GM12878 (cell line): Measurements from ENCODE around the gene TDO2. TPM values are rescaled to one million over a fixed set of nuclear protein-coding genes. Genes with fewer than 3 reads are reported as not detected.

Experiments
- ATAC-seq: fragments of 200-7000 bp; cut with Tn5 transposase; 3 replicates; pipeline ENCODE4 v1.9.1; 2020; ENCODE audit warnings: mild to moderate bottlenecking, moderate library complexity
- BruUV-seq: library from RNA; stranded (reverse); fragments of 400-500 nt; replicated peaks from 2 replicates; lab custom pipeline; 2021; lab: Mats Ljungman, UMichigan
- CTCF ChIA-PET: fragments of 300-600 bp; sonication (Branson Sonifier 250); formaldehyde crosslinking; extraction: SDS; loops from one replicate; lab custom pipeline; 2021; ENCODE audit warnings: inconsistent platforms; lab: Yijun Ruan, JAX
- POLR2A ChIA-PET: fragments of 350-600 bp; formaldehyde crosslinking; extraction: SDS; loops from one replicate; lab custom pipeline; 2021; ENCODE audit warnings: inconsistent platforms; lab: Charles Lee
- RAD21 ChIA-PET: fragments of 300-600 bp; sonication (Branson Sonifier 250); formaldehyde crosslinking; loops from one replicate; lab custom pipeline; 2023; ENCODE audit warnings: antibody characterized with exemption; ENCODE audit not compliant: unreplicated experiment; lab: Charles Lee
- SMC1A ChIA-PET: fragments of 300-600 bp; sonication (Branson Sonifier 250); formaldehyde crosslinking; loops from one replicate; lab custom pipeline; 2023; ENCODE audit not compliant: unreplicated experiment, uncharacterized antibody; lab: Charles Lee
- DNase-seq: peaks from one replicate; pipeline ENCODE4 v3.0.0-alpha.2; 2011; ENCODE audit warnings: low read depth, low spot score
- FAIRE-seq: peaks from 3 replicates; lab custom pipeline; 2011; peaks lifted over from hg19 to GRCh38; lab: Jason Lieb, UNC
- H2AFZ ChIP-seq: 2 replicates; pipeline ENCODE4 v1.6.0; 2011; ENCODE audit warnings: low read depth, low read length, control low read depth; ENCODE audit not compliant: control insufficient read depth
- H3K27ac ChIP-seq: 2 replicates; pipeline ENCODE4 v1.5.1; 2011; ENCODE audit warnings: control low read depth; ENCODE audit not compliant: control insufficient read depth, insufficient read depth
- H3K27me3 ChIP-seq, 2 experiments: replicated peaks in 1 of 2; 2 replicates each; pipeline versions ENCODE4 v1.6.0 to v1.6.1; 2011; ENCODE audit warnings: low read length in 1 of 2; ENCODE audit not compliant: control insufficient read depth in 2 of 2, insufficient read depth in 2 of 2
- H3K36me3 ChIP-seq, 2 experiments: 2 replicates each; pipeline ENCODE4 v1.5.1; 2011; ENCODE audit warnings: low read length in 1 of 2; ENCODE audit not compliant: control insufficient read depth in 2 of 2, insufficient read depth in 2 of 2
- H3K4me1 ChIP-seq: 2 replicates; pipeline ENCODE4 v1.6.1; 2011; ENCODE audit warnings: mild to moderate bottlenecking, low read length, moderate library complexity, mixed read lengths; ENCODE audit not compliant: control insufficient read depth, insufficient read depth
- H3K4me2 ChIP-seq: 2 replicates; pipeline ENCODE4 v1.6.0; 2011; ENCODE audit warnings: control low read depth; ENCODE audit not compliant: control insufficient read depth, insufficient read depth
- H3K4me3 ChIP-seq: fragments of 200-600 bp; sonication (generic); 2 replicates; pipeline ENCODE4 v1.5.1; 2016
- H3K79me2 ChIP-seq: 2 replicates; pipeline ENCODE4 v1.6.0; 2011; ENCODE audit warnings: low read length; ENCODE audit not compliant: control insufficient read depth, insufficient read depth
- H3K9ac ChIP-seq: 2 replicates; pipeline ENCODE4 v1.8.0; 2011; ENCODE audit warnings: low read length, control low read depth, mixed read lengths; ENCODE audit not compliant: control insufficient read depth, insufficient read depth
- H3K9me3 ChIP-seq: replicated peaks from 3 replicates; pipeline ENCODE4 v1.5.1; 2011; ENCODE audit warnings: mild to moderate bottlenecking, low read length; ENCODE audit not compliant: control insufficient read depth, insufficient read depth
- H4K20me1 ChIP-seq: 2 replicates; pipeline ENCODE4 v1.6.0; 2011; ENCODE audit not compliant: control insufficient read depth, insufficient read depth
- CBFB ChIP-seq: IDR thresholded peaks from 2 replicates; pipeline ENCODE4 v1.6.1; 2016; ENCODE audit warnings: antibody characterized with exemption, low read depth
- GATAD2B ChIP-seq: fragments of 450-650 bp; conservative IDR thresholded peaks from 2 replicates; pipeline ENCODE4 v1.6.1; 2017; ENCODE audit warnings: low read depth, mild to moderate bottlenecking, moderate library complexity
- LARP7 ChIP-seq: fragments of 450-650 bp; IDR thresholded peaks from 2 replicates; pipeline ENCODE4 v1.6.1; 2017; ENCODE audit warnings: mild to moderate bottlenecking
- NR2C1 ChIP-seq: fragments of 450-650 bp; IDR thresholded peaks from 2 replicates; pipeline ENCODE4 v1.6.1; 2017; ENCODE audit warnings: antibody characterized with exemption, mild to moderate bottlenecking, moderate library complexity
- NR2F1 ChIP-seq: fragments of 450-650 bp; conservative IDR thresholded peaks from 2 replicates; pipeline ENCODE4 v1.6.1; 2017; ENCODE audit warnings: mild to moderate bottlenecking
- SIX5 ChIP-seq: IDR thresholded peaks from 2 replicates; pipeline ENCODE4 v1.6.1; 2011; ENCODE audit warnings: mild to moderate bottlenecking, low read depth, low read length, moderate library complexity; ENCODE audit not compliant: severe bottlenecking
- STAT3 ChIP-seq: IDR thresholded peaks from 2 replicates; pipeline ENCODE4 v1.6.1; 2011; ENCODE audit warnings: low read depth, low read length, improper control_type of control experiment
- ZNF207 ChIP-seq: fragments of 450-650 bp; IDR thresholded peaks from 2 replicates; pipeline ENCODE4 v1.6.1; 2014; ENCODE audit warnings: antibody characterized with exemption, mild to moderate bottlenecking, borderline replicate concordance
- WGBS: methylation state at CpG from one replicate; pipeline ENCODE4 v1.1.6; 2016; ENCODE audit warnings: low lambda C conversion rate; ENCODE audit not compliant: insufficient replicate concordance, insufficient coverage; ENCODE audit errors: missing lambda C conversion rate; 5-methylcytosine and 5-hydroxymethylcytosine counted together
- in situ Hi-C: fragments of 300-500 bp; cut with MboI; formaldehyde crosslinking; loops from 9 replicates; pipeline ENCODE4 v1.14.3; 2018; ENCODE audit warnings: mixed read lengths
- intact Hi-C: fragments of 100-400 bp; cut with micrococcal nuclease; formaldehyde crosslinking; loops from one replicate; pipeline ENCODE4 v1.14.2; 2022; ENCODE audit not compliant: unreplicated experiment
- polyA plus RNA-seq, 11 experiments: library from polyadenylated mRNA; depleted of rRNA in 4 of 11; unstranded in 6 of 11; stranded (reverse) in 5 of 11; fragments of >200 nt; fragmentation: Nextera tagmentation in 4 of 11; fragmentation: Illumina TruSeq in 1 of 11; extraction: Ambion mirVana in 4 of 11; extraction: Trizol in 1 of 11; gene quantifications; 1 replicate in 1 of 11; 2 replicates in 10 of 11; pipeline versions ENCODE4 v1.2.1 to v1.2.3, GENCODE V29; 2011 to 2016; ENCODE audit warnings: inconsistent platforms in 2 of 11, missing spikeins in 2 of 11, low read depth in 1 of 11
- total RNA-seq, 4 experiments: library from RNA; depleted of rRNA in 3 of 4; stranded (reverse); fragments of >200 nt in 3 of 4; fragmentation: Illumina TruSeq in 1 of 4; extraction: Trizol in 1 of 4; gene quantifications; 2 replicates each; pipeline versions ENCODE4 v1.2.1 to v1.2.3, GENCODE V29; 2013 to 2021
- TF ChIP-seq, protein P1 (sequence below): IDR thresholded peaks from 2 replicates; pipeline ENCODE4 v1.6.1; 2011; ENCODE audit warnings: low read depth, low read length, improper control_type of control experiment, borderline replicate concordance
- TF ChIP-seq, protein P2 (sequence below): IDR thresholded peaks from 2 replicates; pipeline ENCODE4 v1.6.1; 2012; ENCODE audit warnings: low read depth, low read length, improper control_type of control experiment

TDO2 gene
- total and polyA plus RNA-seq, 10 of the 15 experiments (the other 5 are each of a cell fraction or from before 2014, with no cell fraction given), result 0.12 to 1.5 (median 0.23) TPM; not detected in 1

DNA sequence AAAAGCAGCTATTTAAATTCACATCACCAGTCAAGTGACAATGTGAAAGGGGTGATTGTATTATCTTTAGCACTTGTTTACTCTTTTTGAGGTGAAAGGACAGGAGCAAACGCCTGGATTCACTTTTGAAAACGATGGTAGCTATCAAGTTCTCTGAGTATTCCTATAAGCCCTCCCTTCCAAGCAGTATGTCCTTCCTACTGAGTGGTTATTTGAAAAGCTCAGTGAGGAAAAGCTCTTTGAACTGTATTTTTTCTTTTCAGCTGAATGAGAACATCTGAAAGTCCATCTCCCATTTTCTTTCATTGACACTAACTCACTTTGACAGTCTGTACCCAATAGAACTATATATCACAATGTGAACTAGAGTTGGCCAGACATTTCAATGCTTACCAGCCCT, 59.3 kb downstream of the TDO2 start:
- Histone ChIP-seq H3K27ac (no peak overlapping the region), H3K27me3 (no peaks in the 10 kb centered on the region), H3K79me2 (no peaks in the 10 kb centered on the region), H3K4me2 (no peak overlapping the region), H3K9me3 (no peaks in the 10 kb centered on the region)
- POLR2A ChIA-PET, result interaction anchor here (1.0 kb wide), 1 partner anchor 12 kb away, joined by 4 read pairs; no protein-coding TSS in a partner anchor
- no peak for DNase-seq
- intact Hi-C loops, result loop anchor here (5.0 kb wide), 1 partner anchor 715 kb away; no protein-coding TSS in a partner anchor
- no TSS peak for BruUV-seq
- TF ChIP-seq NR2F1, result no peak
- no peak for TF ChIP-seq ZNF207
- no peak for TF ChIP-seq GATAD2B
- no peak for TF ChIP-seq SIX5
- TF ChIP-seq NR2C1, result no peak
- TF ChIP-seq CBFB, result no peak
- no peak for TF ChIP-seq STAT3
- TF ChIP-seq, protein P1, sequence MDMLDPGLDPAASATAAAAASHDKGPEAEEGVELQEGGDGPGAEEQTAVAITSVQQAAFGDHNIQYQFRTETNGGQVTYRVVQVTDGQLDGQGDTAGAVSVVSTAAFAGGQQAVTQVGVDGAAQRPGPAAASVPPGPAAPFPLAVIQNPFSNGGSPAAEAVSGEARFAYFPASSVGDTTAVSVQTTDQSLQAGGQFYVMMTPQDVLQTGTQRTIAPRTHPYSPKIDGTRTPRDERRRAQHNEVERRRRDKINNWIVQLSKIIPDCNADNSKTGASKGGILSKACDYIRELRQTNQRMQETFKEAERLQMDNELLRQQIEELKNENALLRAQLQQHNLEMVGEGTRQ, result no peak
- TF ChIP-seq, protein P2, sequence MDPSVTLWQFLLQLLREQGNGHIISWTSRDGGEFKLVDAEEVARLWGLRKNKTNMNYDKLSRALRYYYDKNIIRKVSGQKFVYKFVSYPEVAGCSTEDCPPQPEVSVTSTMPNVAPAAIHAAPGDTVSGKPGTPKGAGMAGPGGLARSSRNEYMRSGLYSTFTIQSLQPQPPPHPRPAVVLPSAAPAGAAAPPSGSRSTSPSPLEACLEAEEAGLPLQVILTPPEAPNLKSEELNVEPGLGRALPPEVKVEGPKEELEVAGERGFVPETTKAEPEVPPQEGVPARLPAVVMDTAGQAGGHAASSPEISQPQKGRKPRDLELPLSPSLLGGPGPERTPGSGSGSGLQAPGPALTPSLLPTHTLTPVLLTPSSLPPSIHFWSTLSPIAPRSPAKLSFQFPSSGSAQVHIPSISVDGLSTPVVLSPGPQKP, result no peak
- no peak for TF ChIP-seq LARP7
- TF ChIP-seq, all 136 proteins: peak for 0
- Histone ChIP-seq H2AFZ (no peak overlapping the region), H3K4me1 (no peaks in the 10 kb centered on the region), H3K36me3 (no peaks in the 10 kb centered on the region), H3K4me3 (no peak overlapping the region), H3K9ac (no peak overlapping the region), H4K20me1 (no peaks in the 10 kb centered on the region)
- FAIRE-seq, result no peak
- RAD21 ChIA-PET, result interaction anchor here (1.8 kb wide), 1 partner anchor 9 kb away, joined by 7 read pairs; no protein-coding TSS in a partner anchor
- SMC1A ChIA-PET, result interaction anchor here (0.8 to 2.1 kb wide), 6 partner anchors 9 to 152 kb away, joined by 3 to 7 read pairs (median 4); no protein-coding TSS in a partner anchor
- CTCF ChIA-PET, result interaction anchor here (0.5 to 2.0 kb wide), 2 partner anchors 10 to 391 kb away, joined by 5 to 7 read pairs; no protein-coding TSS in a partner anchor
- WGBS, result 0% methylated on average over 2 of the region's 2 CpGs
- in situ Hi-C loops, result no loop called here
- no peak for ATAC-seq
